K562 (cell line): Measurements from ENCODE around the gene RNU6-7. TPM values are rescaled to one million over a fixed set of nuclear protein-coding genes. Genes with fewer than 3 reads are reported as not detected.

ENCODE experiments used
- ATAC-seq: fragments of 200-7000 bp; cut with Tn5 transposase; 3 replicates; pipeline ENCODE4 v1.9.1; 2020; ENCODE audit warnings: moderate library complexity
- Bru-seq: library from RNA; stranded (reverse); fragments of 400-500 nt; gene quantifications from one replicate; lab custom pipeline; 2021; lab: Mats Ljungman, UMichigan
- BruChase-seq, 2 experiments: library from RNA; stranded (reverse); fragments of 400-500 nt; gene quantifications; one replicate each; lab custom pipeline; 2021; lab: Mats Ljungman, UMichigan
- BruUV-seq: library from RNA; stranded (reverse); fragments of 400-500 nt; replicated peaks from 2 replicates; lab custom pipeline; 2021; lab: Mats Ljungman, UMichigan
- CTCF ChIA-PET: fragments of 300-600 bp; formaldehyde crosslinking; extraction: SDS; loops from one replicate; lab custom pipeline; 2021; ENCODE audit warnings: low intra/inter-chr PET ratio; lab: Yijun Ruan, JAX
- POLR2A ChIA-PET: fragments of 300-600, 350-650 bp; sonication (Branson Sonifier 250); formaldehyde crosslinking; extraction: SDS; loops from one replicate; lab custom pipeline; 2021; ENCODE audit warnings: antibody characterized with exemption, inconsistent platforms; lab: Yijun Ruan, JAX
- DNase-seq, 4 experiments: peaks; one replicate each; pipeline versions ENCODE4 v3.0.0 to v3.0.0-alpha.2; 2011 to 2018; ENCODE audit warnings: low spot score in 3 of 4, mixed read lengths in 3 of 4; ENCODE audit errors: extremely low read depth in 1 of 4
- FAIRE-seq: peaks from 2 replicates; lab custom pipeline; 2011; peaks lifted over from hg19 to GRCh38; lab: Jason Lieb, UNC
- H2AFZ ChIP-seq: 2 replicates; pipeline ENCODE4 v1.6.0; 2011; ENCODE audit warnings: low read depth, low read length, control low read depth, inconsistent platforms
- H3K27ac ChIP-seq: fragments of 200-600 bp; 3 replicates; pipeline ENCODE4 v1.8.0; 2011; ENCODE audit warnings: low read depth, mild to moderate bottlenecking, control low read depth, inconsistent platforms, low read length, moderate library complexity, mixed read lengths; ENCODE audit errors: extremely low read depth
- H3K27me3 ChIP-seq, 2 experiments: fragments of 300-600 bp in 1 of 2; 2 replicates in 1 of 2; 3 replicates in 1 of 2; pipeline versions ENCODE4 v1.6.0 to v1.8.0; 2011; ENCODE audit warnings: inconsistent platforms in 2 of 2, low read length in 2 of 2, mild to moderate bottlenecking in 1 of 2, mixed read lengths in 1 of 2, moderate library complexity in 1 of 2; ENCODE audit not compliant: control insufficient read depth in 2 of 2, insufficient read depth in 2 of 2
- H3K36me3 ChIP-seq: fragments of 300-600 bp; 3 replicates; pipeline ENCODE4 v1.8.0; 2011; ENCODE audit warnings: mild to moderate bottlenecking, low read length, inconsistent platforms; ENCODE audit not compliant: control insufficient read depth, insufficient read depth
- H3K4me1 ChIP-seq, 2 experiments: fragments of 200-600 bp in 1 of 2; replicated peaks in 1 of 2; 2 replicates in 1 of 2; 3 replicates in 1 of 2; pipeline versions ENCODE4 v1.5.1 to v1.8.0; 2011; ENCODE audit warnings: inconsistent platforms in 2 of 2, low read length in 2 of 2, mild to moderate bottlenecking in 1 of 2, mixed read lengths in 1 of 2, moderate library complexity in 1 of 2; ENCODE audit not compliant: control insufficient read depth in 2 of 2, insufficient read depth in 2 of 2
- H3K4me2 ChIP-seq: 2 replicates; pipeline ENCODE4 v1.6.1; 2011; ENCODE audit warnings: low read length, control low read depth, inconsistent platforms, mixed read lengths; ENCODE audit not compliant: insufficient read depth
- H3K4me3 ChIP-seq: fragments of 200-600 bp; sonication (generic), shearing (Covaris generic); 2 replicates; pipeline ENCODE4 v1.5.1; 2016; ENCODE audit warnings: control low read depth, inconsistent platforms
- H3K79me2 ChIP-seq: fragments of 200-600 bp; 3 replicates; pipeline ENCODE4 v1.8.0; 2011; ENCODE audit warnings: low read length, inconsistent platforms; ENCODE audit not compliant: control insufficient read depth, insufficient read depth
- H3K9ac ChIP-seq, 2 experiments: 2 replicates each; pipeline versions ENCODE4 v1.6.0 to v1.6.1; 2011; ENCODE audit warnings: low read depth in 2 of 2, low read length in 2 of 2, control low read depth in 1 of 2, inconsistent platforms in 1 of 2, mild to moderate bottlenecking in 1 of 2, mixed read lengths in 1 of 2; ENCODE audit not compliant: insufficient read depth in 1 of 2
- H3K9me1 ChIP-seq: one replicate; pipeline ENCODE4 v1.6.0; 2011; ENCODE audit warnings: inconsistent platforms, mild to moderate bottlenecking, low read length, moderate library complexity; ENCODE audit not compliant: control insufficient read depth, insufficient read depth
- H3K9me3 ChIP-seq: replicated peaks from 2 replicates; pipeline ENCODE4 v1.5.1; 2011; ENCODE audit warnings: low read depth, low read length, inconsistent platforms; ENCODE audit not compliant: control insufficient read depth, insufficient read depth
- H4K20me1 ChIP-seq: replicated peaks from 2 replicates; pipeline ENCODE4 v1.6.1; 2011; ENCODE audit warnings: low read length, inconsistent platforms, mixed read lengths; ENCODE audit not compliant: control insufficient read depth, insufficient read depth
- C11orf30 ChIP-seq: fragments of 450-650 bp; IDR thresholded peaks from 2 replicates; pipeline ENCODE4 v1.6.1; 2016; ENCODE audit warnings: low read depth, mild to moderate bottlenecking
- ZBTB40 ChIP-seq, 2 experiments: fragments of 450-650 bp in 1 of 2; sonication (generic) in 1 of 2; formaldehyde crosslinking in 1 of 2; IDR thresholded peaks; 2 replicates each; pipeline versions ENCODE4 v1.7.1 to v1.9.0; 2016 to 2022; ENCODE audit warnings: inconsistent platforms in 1 of 2, mild to moderate bottlenecking in 1 of 2, missing genetic modification reagents in 1 of 2
- WGBS: fragments of 100-300 bp; shearing (Covaris generic); methylation state at CpG from one replicate; pipeline ENCODE4 v1.1.6; 2016; ENCODE audit warnings: low coverage, mixed read lengths; ENCODE audit not compliant: insufficient coverage; ENCODE audit errors: missing lambda C conversion rate; 5-methylcytosine and 5-hydroxymethylcytosine counted together
- in situ Hi-C: fragments of 300-500 bp; cut with MboI; formaldehyde crosslinking; loops from 4 replicates; pipeline ENCODE4 v1.15.0; 2018; ENCODE audit warnings: inconsistent platforms, mixed read lengths
- intact Hi-C: fragments of 100-400 bp; cut with micrococcal nuclease; formaldehyde crosslinking; loops from 2 replicates; pipeline ENCODE4 v1.14.2; 2022
- long read RNA-seq, 3 experiments: library from polyadenylated mRNA in 2 of 3; library from RNA in 1 of 3; unstranded in 2 of 3; stranded (forward) in 1 of 3; transcript quantifications; one replicate each; pipeline ENCODE4 v2.0.0, GENCODE V29; 2019 to 2022
- polyA minus RNA-seq, 3 experiments: library from RNA; depleted of rRNA, polyadenylated mRNA; stranded (reverse); fragments of >200 nt; gene quantifications; 2 replicates each; pipeline ENCODE4 v1.2.3, GENCODE V29; 2011
- polyA plus RNA-seq, 8 experiments: library from polyadenylated mRNA; depleted of rRNA in 4 of 8; stranded (reverse) in 5 of 8; unstranded in 3 of 8; fragments of >200 nt; fragmentation: Nextera tagmentation in 2 of 8; fragmentation: Illumina TruSeq in 1 of 8; extraction: Ambion mirVana in 2 of 8; extraction: Trizol in 1 of 8; gene quantifications; 2 replicates each; pipeline versions ENCODE4 v1.2.1 to v1.2.3, GENCODE V29; 2011 to 2014; ENCODE audit warnings: inconsistent platforms in 1 of 8, missing spikeins in 1 of 8
- total RNA-seq, 7 experiments: library from RNA; depleted of rRNA in 6 of 7; stranded (reverse); fragments of >200 nt in 6 of 7; fragmentation: Illumina TruSeq in 2 of 7; extraction: Trizol in 2 of 7; gene quantifications; 2 replicates each; pipeline versions ENCODE4 v1.2.1 to v1.2.3, GENCODE V29; 2011 to 2021; ENCODE audit warnings: low replicate concordance in 1 of 7

Gene RNU6-7
- total RNA-seq (2011; cell fraction: chromatin; rRNA removed; ENCODE audit: low replicate concordance), result not detected in 2 replicates
- total RNA-seq (2011; cell fraction: nucleolus; rRNA removed), result not detected in 2 replicates
- total RNA-seq (2011; cell fraction: nucleoplasm; rRNA removed), result not detected in 2 replicates
- total RNA-seq (2014; rRNA removed), result not detected in 2 replicates
- not detected in 2 replicates for total RNA-seq (2014; rRNA removed; fragmentation: Illumina TruSeq; extraction: Trizol)
- total RNA-seq (2015; rRNA removed; fragmentation: Illumina TruSeq; extraction: Trizol), result not detected in 2 replicates
- total RNA-seq (2021), result not detected in 2 replicates
- polyA plus RNA-seq (2011; rRNA removed), result not detected in 2 replicates
- not detected in 2 replicates for polyA plus RNA-seq (2011; cell fraction: cytosol; rRNA removed)
- not detected in 2 replicates for polyA plus RNA-seq (2011; cell fraction: nucleus; rRNA removed)
- not detected in 2 replicates for polyA plus RNA-seq (2012)
- not detected in 2 replicates for polyA plus RNA-seq (2014; fragmentation: Illumina TruSeq; extraction: Trizol)
- not detected for polyA plus RNA-seq (2014; fragmentation: Nextera tagmentation; extraction: Ambion mirVana)
- polyA plus RNA-seq (2014; rRNA removed), result not detected in 2 replicates
- not detected in 2 replicates for polyA minus RNA-seq (2011; rRNA and poly(A)+ RNA removed)
- polyA minus RNA-seq (2011; cell fraction: cytosol; rRNA and poly(A)+ RNA removed), result not detected in 2 replicates
- polyA minus RNA-seq (2011; cell fraction: nucleus; rRNA and poly(A)+ RNA removed), result under 0.01 TPM in 1 of 2 replicates, not detected in the other
- Bru-seq, nascent RNA, result percentile 45 among the genes with signal in this experiment
- BruChase-seq, experiment 1, labeled RNA remaining after a 2-hour chase, result not detected
- BruChase-seq, experiment 2, labeled RNA remaining after a 6-hour chase, result not detected
- long read RNA-seq, experiment 1, result 0 reads
- long read RNA-seq, experiment 2, result 0 reads
- long read RNA-seq, experiment 3, result 0 reads

DNA sequence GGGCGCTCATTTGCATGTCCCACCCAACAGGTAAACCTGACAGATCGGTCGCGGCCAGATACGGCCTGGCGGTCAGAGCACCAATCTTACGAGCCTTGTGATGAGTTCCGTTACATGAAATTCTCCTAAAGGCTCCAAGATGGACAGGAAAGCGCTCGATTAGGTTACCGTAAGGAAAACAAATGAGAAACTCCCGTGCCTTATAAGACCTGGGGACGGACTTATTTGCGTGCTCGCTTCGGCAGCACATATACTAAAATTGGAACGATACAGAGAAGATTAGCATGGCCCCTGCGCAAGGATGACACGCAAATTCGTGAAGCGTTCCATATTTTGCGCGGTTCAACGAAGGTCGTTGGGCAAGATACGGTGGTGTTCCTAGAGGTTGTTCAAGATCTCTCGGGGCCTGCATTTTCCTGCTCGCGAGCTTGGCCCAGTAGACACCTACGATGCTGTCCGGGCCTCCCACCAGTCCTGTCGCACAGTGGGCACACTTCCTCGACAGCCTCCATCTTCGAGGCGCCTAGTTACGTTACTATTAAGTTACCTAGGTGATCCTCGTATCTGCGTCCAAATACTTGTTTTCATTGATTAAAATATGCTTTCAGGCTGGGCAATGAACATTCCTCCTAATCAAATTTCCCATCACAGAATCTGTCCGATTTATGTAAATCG is at the start of gene RNU6-7:
TSS of gene RNU6-7 (plus strand) at position 230 of the 675 bp plus-strand sequence.
- no peaks in the 10 kb centered on the region for H3K9me3 ChIP-seq
- DNase-seq, result peak in 1 of 4 experiments; percentile 63
- peak; percentile 29 for ATAC-seq
- no peaks in the 10 kb centered on the region for H4K20me1 ChIP-seq
- peak; percentile 37 for FAIRE-seq
- ChIA-PET POLR2A (interaction anchor here (0.6 kb wide), 1 partner anchor 200 kb away, joined by 3 read pairs; no protein-coding TSS in a partner anchor), CTCF (no interaction called here)
- BruUV-seq, result no TSS peak
- no peaks in the 10 kb centered on the region for H3K27me3 ChIP-seq
- H3K4me3 ChIP-seq, result peak within 1 kb of the TSS; percentile 62
- in situ Hi-C loops, result loop anchor here (5.0 kb wide), 1 partner anchor 120 kb away; no protein-coding TSS in a partner anchor
- H3K9ac ChIP-seq, result peak within 1 kb of the TSS; percentile 85 to 92
- no peaks in the 10 kb centered on the region for H3K36me3 ChIP-seq
- 2% methylated on average over 40 of the region's 40 CpGs for WGBS
- H3K4me2 ChIP-seq, result peak within 1 kb of the TSS; percentile 91
- no peaks in the 10 kb centered on the region for H3K9me1 ChIP-seq
- H2AFZ ChIP-seq, result peak within 1 kb of the TSS; percentile 97
- intact Hi-C loops, result no loop called here
- H3K27ac ChIP-seq, result peak within 1 kb of the TSS; percentile 89
- H3K4me1 ChIP-seq, result peaks cover 3 to 8% of the 10 kb centered on the region in 2 experiments; a peak in 3 of 5 replicates
- no peaks in the 10 kb centered on the region for H3K79me2 ChIP-seq
- TF ChIP-seq C11orf30 (0 out of 2 replicates have a peak, but pooled peaks have one; percentile 4), ZBTB40 (IDR thresholded peaks at IDR 0.05) (peak; percentile 45; the same call in 1 of the 2 replicates), ZBTB40 (CRISPR knock-in tag; IDR thresholded peaks at IDR 0.05) (no peak)
